CD4-positive, alpha-beta T cell treated with Interleukin-6 for 4 hours (primary cell): Measurements from ENCODE around the gene MEGF8.

Experiments
- DNase-seq: peaks from one replicate; pipeline ENCODE4 v3.0.0-alpha.2; 2020; ENCODE audit warnings: mixed read lengths

Gene MEGF8

DNA sequence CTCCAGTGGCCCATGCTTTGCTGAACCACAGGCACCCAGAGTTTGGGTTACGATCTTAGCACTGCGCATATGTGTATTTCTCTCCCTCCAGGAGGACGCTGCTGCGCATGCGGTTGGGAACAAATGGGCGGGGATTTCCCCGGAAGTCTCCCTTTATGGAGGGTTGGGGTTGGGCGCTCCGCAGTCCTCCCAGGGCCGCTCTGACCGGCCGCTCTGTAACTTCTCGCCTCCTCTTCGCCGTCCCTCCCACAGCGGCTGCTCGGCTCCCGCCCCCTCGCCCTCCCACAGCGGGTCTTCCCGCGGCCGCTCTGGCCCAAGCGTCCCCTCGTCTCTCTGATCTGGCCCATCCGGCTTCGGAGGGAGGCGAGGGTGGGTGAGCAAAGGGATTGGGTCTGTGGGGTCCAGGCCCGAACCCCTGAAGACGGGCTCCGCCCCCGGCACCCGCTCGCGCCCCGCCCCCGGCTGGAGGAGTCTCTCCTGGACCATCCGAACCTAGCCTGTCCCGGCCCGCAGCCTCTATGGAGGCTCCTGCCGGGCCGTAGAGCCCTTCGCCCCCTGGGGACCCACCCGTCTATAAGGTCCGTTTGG, at the start of gene MEGF8:
MEGF8 (plus strand) TSS at position 328 of the 588 bp plus-strand sequence. CDS start 609 bp downstream, outside the sequence.
- DNase-seq: peak; percentile 99

- no peak for DNase-seq
Measured at GRCh38 chr19:42276284-42276683, 49.2 kb upstream of the MEGF8 start.

- DNase-seq: no peak
Measured at GRCh38 chr19:42276821-42277220, 48.6 kb upstream of the MEGF8 start.

- DNase-seq: no peak
Measured at GRCh38 chr19:42277821-42278451, 47.5 kb upstream of the MEGF8 start.

DNA sequence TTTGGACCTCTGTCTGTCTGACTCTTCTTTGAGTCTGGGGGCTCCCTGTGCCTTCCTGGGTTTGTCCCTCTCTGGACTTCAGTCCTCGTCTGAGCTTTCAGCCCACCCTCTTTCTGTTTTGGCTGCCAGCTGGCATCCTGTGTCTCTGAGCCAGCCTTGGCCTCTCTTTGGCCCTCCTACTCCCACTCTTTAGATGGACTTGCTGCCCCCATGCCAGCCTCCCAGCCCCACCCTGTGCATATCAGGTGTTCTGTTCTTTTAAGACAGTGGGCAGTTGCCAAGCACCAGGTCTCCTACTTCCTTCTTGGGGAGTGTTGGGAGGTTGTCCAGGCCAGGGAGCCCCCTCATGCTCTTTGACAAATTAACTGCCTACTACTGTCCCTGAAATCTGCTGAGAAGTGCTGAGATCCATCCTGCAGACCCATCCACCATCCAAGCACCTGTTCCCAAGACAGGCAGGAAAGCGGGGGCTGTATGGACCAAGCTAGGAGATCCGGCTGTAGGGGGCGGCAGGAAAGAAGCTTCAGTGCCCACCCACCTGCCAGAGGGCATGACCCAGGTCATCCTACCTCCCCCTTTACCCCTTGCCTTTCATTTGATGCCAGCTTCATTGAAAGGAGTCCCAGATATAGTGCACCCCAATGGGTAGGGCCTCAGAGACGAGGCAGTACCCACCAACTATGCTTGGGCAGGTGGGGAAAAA, 46.8 kb upstream of the MEGF8 start:
- DNase-seq: no peak

- peak; percentile 3 for DNase-seq
Measured at GRCh38 chr19:42279155-42279901, 46.1 kb upstream of the MEGF8 start.

DNA sequence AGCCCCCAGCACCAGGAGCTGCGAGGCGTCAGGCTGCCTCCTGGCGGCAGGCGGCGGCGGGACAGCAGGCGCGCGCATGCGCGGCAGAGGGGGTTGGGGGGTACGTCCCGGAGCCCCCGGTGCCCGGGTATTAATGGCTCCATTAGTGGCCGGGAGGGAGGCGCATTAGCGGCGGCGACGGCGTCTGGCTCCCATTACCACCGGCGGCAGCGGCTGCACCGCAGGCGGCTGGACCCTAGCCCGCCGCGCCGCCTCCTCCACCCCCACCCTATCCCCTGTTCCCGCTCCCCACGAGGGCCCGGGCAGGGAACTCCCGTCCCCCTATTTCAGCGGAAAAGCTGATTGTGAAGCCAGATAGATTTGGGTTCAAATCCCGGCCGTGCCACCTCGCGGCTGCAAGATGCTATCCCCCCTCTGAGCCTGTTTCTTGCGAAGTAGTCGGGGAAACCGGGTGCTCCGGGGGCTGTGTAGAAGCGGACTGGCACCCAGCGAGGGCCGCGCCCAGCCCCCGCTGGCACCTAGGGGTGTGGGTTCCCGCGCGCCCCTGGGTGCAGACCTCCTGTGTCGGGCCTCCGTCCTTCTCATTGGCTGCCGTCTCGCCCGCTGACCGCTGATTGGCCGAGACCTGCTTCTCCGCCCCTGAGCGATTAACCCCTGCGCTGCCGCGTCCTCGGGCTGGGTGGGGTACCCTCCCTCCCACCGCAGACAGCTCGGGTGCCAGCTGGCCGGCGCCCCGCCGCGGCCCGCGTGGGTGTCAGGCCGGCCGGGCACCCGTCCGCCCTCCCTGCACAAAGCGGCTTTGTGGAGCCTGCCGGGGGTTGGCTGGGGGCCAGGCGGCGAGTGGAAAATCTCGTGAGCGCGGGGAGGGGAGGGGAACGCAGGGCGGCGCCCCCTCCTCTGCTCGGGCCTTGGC, 45.3 kb upstream of the MEGF8 start:
- DNase-seq: peak; percentile 89

DNA sequence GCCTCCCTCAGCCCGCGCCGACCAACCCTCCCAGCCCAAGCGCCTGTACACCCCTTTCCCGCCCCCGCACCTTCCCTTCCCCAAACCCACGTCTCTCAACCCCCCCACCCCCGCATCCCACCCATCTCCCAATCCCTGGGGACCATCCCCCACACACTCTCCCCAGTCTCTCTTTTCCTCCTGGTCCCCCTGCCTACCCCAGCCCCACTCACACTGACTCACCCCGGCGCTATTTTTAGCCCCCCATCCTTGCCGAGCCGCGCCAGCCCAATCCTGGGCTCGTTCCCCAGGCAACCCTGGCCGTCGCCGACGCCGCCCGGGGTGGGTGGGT, 44.7 kb upstream of the MEGF8 start:
- no peak for DNase-seq

GRCh38 chr19:42281146-42281826, 44.1 kb upstream of the MEGF8 start:
- DNase-seq: no peak

- no peak for DNase-seq
Measured at GRCh38 chr19:42281827-42282762, 43.3 kb upstream of the MEGF8 start.

DNA sequence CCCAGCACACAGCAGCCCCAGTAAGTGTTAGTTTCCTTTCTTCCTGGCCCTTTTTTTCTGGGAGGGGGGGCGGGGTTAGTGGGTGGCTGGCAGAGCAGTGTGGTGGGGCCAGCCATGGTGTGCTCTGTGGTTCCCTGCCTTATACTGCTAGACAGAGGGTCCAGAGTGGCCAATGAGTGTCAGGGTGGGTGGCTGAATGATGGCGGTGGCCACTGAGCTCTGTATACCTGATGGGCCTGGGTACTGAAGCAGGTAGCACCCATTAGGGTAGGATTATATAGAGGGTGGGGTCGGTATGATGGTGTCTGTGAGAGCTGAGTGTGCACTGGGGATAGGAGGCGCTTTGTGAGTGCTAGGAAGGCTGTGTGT, 42.6 kb upstream of the MEGF8 start:
- DNase-seq: peak; percentile 31

DNA sequence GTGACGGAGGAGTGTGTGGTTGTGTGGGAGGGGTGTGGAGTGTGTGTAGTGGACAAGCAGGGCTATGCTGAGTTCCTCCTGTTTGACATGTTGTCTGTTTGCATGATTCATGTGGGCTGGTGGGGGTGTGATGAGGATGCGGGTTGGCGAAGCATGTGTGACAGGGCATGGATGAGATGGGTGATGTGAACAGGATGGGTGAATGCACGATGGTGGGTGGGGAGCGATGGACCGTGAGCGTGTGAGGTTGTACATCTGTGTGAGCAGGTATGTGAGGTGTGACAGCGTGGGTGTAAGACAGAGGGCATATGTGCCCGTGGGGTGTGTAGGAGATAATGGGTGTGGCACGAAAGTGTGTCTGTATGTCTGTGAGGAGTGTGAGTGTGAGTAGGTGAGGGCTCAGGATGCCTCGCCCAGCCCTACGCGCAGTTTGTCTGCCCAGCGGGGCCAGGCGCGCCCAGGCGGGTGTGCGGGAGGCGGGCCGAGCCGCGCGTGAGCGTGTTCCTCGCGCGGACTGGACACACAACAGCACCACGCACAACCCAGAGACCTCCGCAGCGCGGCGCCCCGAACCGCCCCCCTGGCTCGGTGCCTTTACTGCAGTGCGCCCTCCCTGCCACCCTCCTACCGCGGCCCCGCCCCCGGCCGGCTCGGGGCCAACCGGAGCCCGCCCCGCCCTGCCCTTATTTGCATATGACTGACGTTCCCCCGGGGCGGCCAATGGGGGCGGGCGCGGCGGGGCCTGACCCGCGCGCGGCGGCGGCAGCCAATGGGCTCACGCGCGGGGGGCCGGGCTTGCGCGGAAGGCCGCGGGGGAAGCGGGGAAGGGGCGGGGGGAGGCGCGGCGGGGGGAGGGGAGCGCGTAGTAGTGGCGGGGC, 42.0 kb upstream of the MEGF8 start:
- peak; percentile 98 for DNase-seq

GRCh38 chr19:42284066-42284501, 41.4 kb upstream of the MEGF8 start:
- DNase-seq: peak; percentile 91

- DNase-seq: peak; percentile 39
Measured at GRCh38 chr19:42284591-42285341, 40.7 kb upstream of the MEGF8 start.

DNA sequence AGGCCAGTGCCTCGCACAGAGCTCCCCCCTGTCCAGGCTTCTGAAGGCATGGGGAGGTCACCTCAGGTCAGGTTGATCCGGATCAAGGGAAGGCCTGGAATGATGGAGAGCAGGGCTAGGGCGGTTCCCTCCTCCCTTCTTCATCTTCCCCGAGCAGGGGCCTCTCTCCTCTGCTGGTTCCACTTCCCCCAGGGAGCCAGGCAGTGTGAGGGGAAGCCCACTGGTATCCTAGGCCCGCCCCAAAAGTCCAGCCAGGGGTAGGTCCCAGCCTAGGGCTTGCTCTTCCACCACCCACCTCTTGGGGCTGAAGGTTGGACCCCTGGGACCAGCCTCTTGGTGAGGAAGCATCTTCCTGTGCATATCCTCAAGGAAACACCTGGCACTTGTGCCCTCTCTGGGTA, 39.9 kb upstream of the MEGF8 start:
- no peak for DNase-seq

DNA sequence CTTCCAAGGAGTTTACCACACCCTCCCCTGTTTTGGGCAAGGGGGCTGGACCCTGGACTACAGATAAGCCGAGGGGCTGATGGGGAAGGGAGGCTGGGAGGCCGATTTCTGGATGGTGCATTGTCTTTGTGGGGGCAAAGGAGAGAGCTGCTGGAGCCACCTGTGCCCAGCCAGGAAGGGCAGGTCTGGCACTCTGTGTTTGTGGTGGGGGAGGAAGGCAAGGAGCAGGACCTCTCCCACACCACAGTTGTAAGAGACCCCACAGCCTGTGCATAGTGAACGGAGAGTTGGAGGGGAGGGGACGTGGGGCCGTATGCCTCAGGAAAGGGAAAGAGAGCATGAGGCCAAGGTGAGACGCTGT, 39.5 kb upstream of the MEGF8 start:
- DNase-seq: no peak

- no peak for DNase-seq
Measured at GRCh38 chr19:42286349-42287016, 39.0 kb upstream of the MEGF8 start.
